ENCODE data around the gene FGF5.

DNA sequence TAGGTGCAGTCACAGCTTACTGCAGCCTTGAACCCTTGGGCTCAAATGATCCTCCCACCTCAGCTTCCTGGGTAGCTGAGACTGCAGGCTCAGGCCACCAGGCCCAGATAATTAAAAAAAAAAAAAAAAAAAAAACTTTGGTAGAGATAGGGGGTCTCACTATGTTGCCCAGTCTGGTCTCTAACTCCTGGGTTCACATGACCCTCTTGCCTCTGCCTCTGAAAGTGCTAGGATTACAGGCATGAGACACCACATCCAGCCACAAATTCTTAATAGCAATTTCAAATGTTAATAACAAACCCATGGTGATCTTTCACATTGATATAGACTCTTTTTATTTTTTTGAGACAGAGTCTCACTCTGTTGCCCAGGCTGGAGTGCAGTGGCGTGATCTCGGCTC lies 12.3 kb upstream of the FGF5 start:
- no peak for TF ChIP-seq EZH2 (IDR thresholded peaks at IDR 0.05; ENCODE audit: low read depth)
- TF ChIP-seq, protein P1, sequence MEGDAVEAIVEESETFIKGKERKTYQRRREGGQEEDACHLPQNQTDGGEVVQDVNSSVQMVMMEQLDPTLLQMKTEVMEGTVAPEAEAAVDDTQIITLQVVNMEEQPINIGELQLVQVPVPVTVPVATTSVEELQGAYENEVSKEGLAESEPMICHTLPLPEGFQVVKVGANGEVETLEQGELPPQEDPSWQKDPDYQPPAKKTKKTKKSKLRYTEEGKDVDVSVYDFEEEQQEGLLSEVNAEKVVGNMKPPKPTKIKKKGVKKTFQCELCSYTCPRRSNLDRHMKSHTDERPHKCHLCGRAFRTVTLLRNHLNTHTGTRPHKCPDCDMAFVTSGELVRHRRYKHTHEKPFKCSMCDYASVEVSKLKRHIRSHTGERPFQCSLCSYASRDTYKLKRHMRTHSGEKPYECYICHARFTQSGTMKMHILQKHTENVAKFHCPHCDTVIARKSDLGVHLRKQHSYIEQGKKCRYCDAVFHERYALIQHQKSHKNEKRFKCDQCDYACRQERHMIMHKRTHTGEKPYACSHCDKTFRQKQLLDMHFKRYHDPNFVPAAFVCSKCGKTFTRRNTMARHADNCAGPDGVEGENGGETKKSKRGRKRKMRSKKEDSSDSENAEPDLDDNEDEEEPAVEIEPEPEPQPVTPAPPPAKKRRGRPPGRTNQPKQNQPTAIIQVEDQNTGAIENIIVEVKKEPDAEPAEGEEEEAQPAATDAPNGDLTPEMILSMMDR (conservative IDR thresholded peaks at IDR 0.05) = no peak

All from PC-9 (cell line).